HFFc6 (cell line): ENCODE data around the gene PNP. TPM values are rescaled to one million over a fixed set of nuclear protein-coding genes. Genes with fewer than 3 reads are reported as not detected.
A peak's percentile ranks its signal among the peaks of the same experiment; 100 is the strongest.

ENCODE experiments used
- DNase-seq: peaks from one replicate; pipeline ENCODE4 v3.0.0-alpha.2; 2018
- H3K27ac Mint-ChIP-seq: 2 replicates; pipeline ENCODE4 v1.8.0; 2020; ENCODE audit warnings: mild to moderate bottlenecking, mixed read lengths
- H3K27me3 Mint-ChIP-seq: 2 replicates; pipeline ENCODE4 v1.8.0; 2021; ENCODE audit warnings: mild to moderate bottlenecking, moderate library complexity, mixed read lengths; ENCODE audit not compliant: insufficient read depth
- H3K36me3 Mint-ChIP-seq: 2 replicates; pipeline ENCODE4 v1.8.0; 2021; ENCODE audit warnings: low read depth, mixed read lengths
- H3K4me1 Mint-ChIP-seq: 2 replicates; pipeline ENCODE4 v1.8.0; 2020; ENCODE audit warnings: low read depth, mixed read lengths
- H3K4me3 Mint-ChIP-seq: 2 replicates; pipeline ENCODE4 v1.8.0; 2020; ENCODE audit warnings: mild to moderate bottlenecking, moderate library complexity, mixed read lengths
- H3K9me3 Mint-ChIP-seq: 2 replicates; pipeline ENCODE4 v1.8.0; 2020; ENCODE audit warnings: mild to moderate bottlenecking, mixed read lengths
- CTCF ChIP-seq: fragments of 200-600 bp; sonication (generic); IDR thresholded peaks from 2 replicates; pipeline ENCODE4 v1.5.0; 2021; ENCODE audit warnings: antibody characterized with exemption, mild to moderate bottlenecking
- total RNA-seq, 6 experiments: library from RNA; stranded (reverse); fragmentation: NEBNext Ultra II Directional; extraction: Animal tissue kit (Norgen Biotek cat#: 25700); gene quantifications; 2 replicates in 1 of 6; 3 replicates in 5 of 6; pipeline ENCODE4 v1.2.3, GENCODE V29; 2021

Gene PNP
- total RNA-seq, 6 experiments from 2014 or later, result 19.8 to 32.3 (median 25.7) TPM

DNA sequence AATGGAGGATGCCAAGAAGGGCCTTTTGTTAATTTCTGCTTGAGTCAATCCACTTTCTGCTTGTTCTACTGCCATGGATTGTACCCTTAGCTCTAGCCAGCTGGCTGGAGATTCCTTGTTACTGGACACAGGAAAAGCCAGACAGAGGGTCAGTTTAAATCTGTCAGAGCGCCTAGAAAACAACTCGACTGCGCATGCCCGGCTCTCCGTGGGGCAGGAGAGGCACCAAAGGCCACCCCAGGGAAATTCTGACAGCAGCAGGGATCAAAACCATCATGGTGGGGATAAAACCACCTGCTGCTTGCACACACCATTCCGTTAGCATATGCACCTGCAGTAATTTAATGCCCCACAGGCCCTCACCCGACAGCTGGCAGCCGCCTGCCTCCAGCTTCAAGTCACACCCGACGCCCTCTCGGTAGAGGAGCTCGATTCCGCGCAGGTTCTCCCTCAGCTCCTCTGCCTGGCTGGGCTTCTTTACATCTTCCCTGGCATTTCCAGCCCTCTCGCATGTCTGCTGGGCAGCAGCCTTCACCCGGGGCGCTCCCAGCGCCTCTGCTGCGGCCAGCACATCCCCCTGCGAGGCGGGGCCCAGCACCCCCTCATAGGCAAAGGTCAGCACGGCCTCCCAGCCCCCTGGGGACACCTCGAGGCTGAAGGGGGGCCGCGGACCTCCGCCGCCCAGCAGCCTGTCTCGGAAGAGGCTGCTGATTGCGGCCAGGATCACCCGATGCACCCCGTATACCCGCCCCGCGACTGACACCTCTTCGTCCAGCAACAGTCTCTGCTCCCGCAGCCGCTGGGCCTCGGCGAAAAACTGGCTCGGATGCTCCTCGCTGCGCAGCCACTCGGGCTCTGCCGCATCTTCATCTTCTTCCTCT lies 34.3 kb upstream of the PNP start:
- Mint-ChIP-seq H3K9me3 (no peaks in the 10 kb centered on the region), H3K27me3 (peaks cover 10% of the 10 kb centered on the region), H3K4me1 (peaks cover 19% of the 10 kb centered on the region), H3K36me3 (no peaks in the 10 kb centered on the region), H3K27ac (no peak overlapping the region), H3K4me3 (peak overlapping the region; percentile 67)
- no peak for DNase-seq
- TF ChIP-seq CTCF, result no peak

- Mint-ChIP-seq H3K27me3 (peaks cover 10% of the 10 kb centered on the region), H3K4me1 (peaks cover 19% of the 10 kb centered on the region), H3K27ac (no peak within 1 kb of the TSS), H3K36me3 (no peaks in the 10 kb centered on the region), H3K4me3 (peak within 1 kb of the TSS; percentile 67), H3K9me3 (no peaks in the 10 kb centered on the region)
- TF ChIP-seq CTCF, result no peak
- DNase-seq, result no peak
Observed at GRCh38 chr14:20435582-20436362, 33.4 kb upstream of the PNP start, which contains the start of gene KLHL33. Gene KLHL33, minus strand, starts transcription at chr14:20436166. Its CDS starts 355 bp downstream, at chr14:20435811.

GRCh38 chr14:20436363-20436755 lies 32.8 kb upstream of the PNP start:
- Mint-ChIP-seq H3K9me3 (no peaks in the 10 kb centered on the region), H3K27ac (no peak overlapping the region), H3K4me3 (no peak overlapping the region), H3K36me3 (no peaks in the 10 kb centered on the region), H3K4me1 (peaks cover 19% of the 10 kb centered on the region), H3K27me3 (peaks cover 10% of the 10 kb centered on the region)
- TF ChIP-seq CTCF, result no peak
- DNase-seq, result peak; percentile 20

- H3K4me1 Mint-ChIP-seq, result peaks cover 19% of the 10 kb centered on the region
- H3K36me3 Mint-ChIP-seq, result no peaks in the 10 kb centered on the region
- no peak overlapping the region for H3K27ac Mint-ChIP-seq
- peaks cover 10% of the 10 kb centered on the region for H3K27me3 Mint-ChIP-seq
- TF ChIP-seq CTCF, result no peak
- H3K4me3 Mint-ChIP-seq, result no peak overlapping the region
- no peak for DNase-seq
- H3K9me3 Mint-ChIP-seq, result no peaks in the 10 kb centered on the region
Observed at GRCh38 chr14:20438664-20439063, 30.5 kb upstream of the PNP start.

DNA sequence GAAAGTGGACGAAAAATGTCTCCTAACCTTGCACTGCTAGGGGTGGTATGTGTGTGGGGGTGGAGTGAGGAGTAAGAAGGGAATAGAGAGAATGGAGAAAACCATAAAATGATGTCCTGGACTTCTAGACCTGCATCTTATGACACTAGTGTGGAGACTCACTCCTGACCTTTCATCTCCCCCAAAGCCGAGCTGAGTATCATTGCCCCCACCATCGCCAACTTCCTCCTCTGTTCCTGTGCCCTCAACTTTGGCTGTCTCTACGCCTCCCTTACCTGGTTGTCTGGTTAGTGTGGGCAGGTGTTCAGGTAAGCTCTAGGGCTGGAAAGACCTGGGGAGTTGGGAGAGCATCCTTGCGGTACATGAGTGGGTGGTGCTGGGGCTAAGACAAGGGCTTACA lies 28.7 kb upstream of the PNP start:
- Mint-ChIP-seq H3K27me3 (peaks cover 7% of the 10 kb centered on the region), H3K4me1 (peaks cover 16% of the 10 kb centered on the region), H3K4me3 (no peak overlapping the region), H3K27ac (no peak overlapping the region), H3K36me3 (no peaks in the 10 kb centered on the region), H3K9me3 (no peaks in the 10 kb centered on the region)
- DNase-seq, result no peak
- no peak for TF ChIP-seq CTCF
